Sigmoid colon (tissue), 7 donors: ENCODE results near the gene LATS1. TPM values are rescaled to one million over a fixed set of nuclear protein-coding genes. Genes with fewer than 3 reads are reported as not detected.

ENCODE experiments used
- DNase-seq: peaks from one replicate; pipeline ENCODE4 v3.0.0-alpha.2; 2019
- H3K27ac ChIP-seq, 4 donors: fragments of 200-600 bp; sonication (generic); one replicate each; pipeline ENCODE4 v1.5.1; 2016 to 2019; ENCODE audit warnings: mild to moderate bottlenecking in 1 of 4
- H3K27me3 ChIP-seq, 3 donors: fragments of 200-600 bp; sonication (generic); one replicate each; pipeline ENCODE4 v1.5.1; 2019; ENCODE audit warnings: mild to moderate bottlenecking in 1 of 3
- H3K36me3 ChIP-seq, 4 donors: fragments of 200-600 bp; sonication (generic); one replicate each; pipeline ENCODE4 v1.5.1; 2016 to 2019
- H3K4me1 ChIP-seq, 4 donors: fragments of 200-600 bp; sonication (generic); one replicate each; pipeline ENCODE4 v1.5.1; 2017 to 2019
- H3K4me3 ChIP-seq, 4 donors: fragments of 200-600 bp; sonication (generic); one replicate each; pipeline ENCODE4 v1.5.1; 2017 to 2019; ENCODE audit warnings: mild to moderate bottlenecking in 2 of 4, moderate library complexity in 1 of 4
- H3K9me3 ChIP-seq, 4 donors: fragments of 200-600 bp in 3 of 4; sonication (generic) in 3 of 4; one replicate each; pipeline versions ENCODE4 v1.5.1 to v1.6.1; 2013 to 2019
- CTCF ChIP-seq, 4 experiments: fragments of 450-650 bp in 3 of 4; fragments of 200-600 bp in 1 of 4; IDR thresholded peaks; one replicate each; pipeline ENCODE4 v1.5.1; 2016 to 2019; ENCODE audit warnings: antibody characterized with exemption in 4 of 4, mild to moderate bottlenecking in 3 of 4, moderate library complexity in 2 of 4
- EP300 ChIP-seq, 4 donors: sonication (generic); formaldehyde crosslinking; IDR thresholded peaks; one replicate each; pipeline ENCODE4 v1.6.1; 2017; ENCODE audit warnings: antibody characterized with exemption in 4 of 4
- POLR2A ChIP-seq, 2 donors: fragments of 450-650 bp; IDR thresholded peaks; one replicate each; pipeline ENCODE4 v1.6.1; 2016; ENCODE audit warnings: antibody characterized with exemption in 2 of 2, mild to moderate bottlenecking in 2 of 2, moderate library complexity in 2 of 2
- POLR2AphosphoS5 ChIP-seq, 4 donors: sonication (generic); formaldehyde crosslinking; IDR thresholded peaks; one replicate each; pipeline ENCODE4 v1.6.1; 2017; ENCODE audit warnings: antibody characterized with exemption in 4 of 4
- WGBS, 2 donors: extraction: QIAGEN DNeasy Blood & Tissue Kit; methylation state at CpG; one replicate each; pipeline ENCODE4 v1.1.7; 2013; 5-methylcytosine and 5-hydroxymethylcytosine counted together
- intact Hi-C: fragments of 100-400 bp; cut with DNase I; formaldehyde crosslinking; loops from one replicate; pipeline ENCODE4 v1.15.1; 2023
- polyA plus RNA-seq, 3 donors: library from polyadenylated mRNA; stranded (reverse); fragments of 200-250 nt; gene quantifications; one replicate each; pipeline ENCODE4 v1.2.3, GENCODE V29; 2013
- total RNA-seq, 4 donors: library from RNA; depleted of rRNA; stranded (reverse); fragments of >200 nt; gene quantifications; one replicate each; pipeline ENCODE4 v1.1.0, GENCODE V29; 2016
- donor health status: healthy with polysubstance abuse.
- donor health status: Bipolar disorder and iron deficiency.
- donor health status: healthy.

The LATS1 gene
- total and polyA plus RNA-seq, 7 donors = 3.6 to 31.6 (median 23.8) TPM

GRCh38 chr6:149711711-149712110, 6.2 kb downstream of the LATS1 start:
- DNase-seq = no peak
- Histone ChIP-seq H3K9me3 (no peaks in the 10 kb centered on the region), H3K4me3 (no peak overlapping the region), H3K27me3 (no peaks in the 10 kb centered on the region), H3K36me3 (no peaks in the 10 kb centered on the region), H3K4me1 (peaks cover 0 to 64% (median 30%) of the 10 kb centered on the region in 4 donors), H3K27ac (no peak overlapping the region)
- WGBS, 2 donors = 97 to 98% methylated on average over 5 of the region's 5 CpGs
- intact Hi-C loops = loop anchor here (10.0 kb wide), 1 partner anchor 213 kb away; the partner anchor contains the start of gene RAET1G
- TF ChIP-seq CTCF (IDR thresholded peaks at IDR 0.05) (no peak), EP300 (IDR thresholded peaks at IDR 0.05) (no peak), POLR2AphosphoS5 (IDR thresholded peaks at IDR 0.05) (no peak), POLR2A (IDR thresholded peaks at IDR 0.05) (no peak)

GRCh38 chr6:149701714-149702113, 16.2 kb downstream of the LATS1 start:
- 78 to 86% methylated on average over 7 of the region's 7 CpGs for WGBS, 2 donors
- intact Hi-C loops = no loop called here
- TF ChIP-seq POLR2A (IDR thresholded peaks at IDR 0.05) (no peak), POLR2AphosphoS5 (IDR thresholded peaks at IDR 0.05) (no peak), CTCF (IDR thresholded peaks at IDR 0.05) (no peak), EP300 (IDR thresholded peaks at IDR 0.05) (no peak)
- Histone ChIP-seq H3K36me3 (peaks cover 0 to 14% (median 0%) of the 10 kb centered on the region in 4 donors), H3K9me3 (no peaks in the 10 kb centered on the region), H3K4me1 (peaks cover 0 to 38% (median 19%) of the 10 kb centered on the region in 4 donors), H3K27ac (no peak overlapping the region), H3K4me3 (no peak overlapping the region), H3K27me3 (no peaks in the 10 kb centered on the region)
- DNase-seq = no peak

GRCh38 chr6:149699150-149699549, 18.8 kb downstream of the LATS1 start:
- Histone ChIP-seq H3K27me3 (no peaks in the 10 kb centered on the region), H3K36me3 (peaks cover 0 to 28% (median 8%) of the 10 kb centered on the region in 4 donors), H3K9me3 (no peaks in the 10 kb centered on the region), H3K4me3 (no peak overlapping the region), H3K4me1 (peaks cover 0 to 40% (median 17%) of the 10 kb centered on the region in 4 donors), H3K27ac (no peak overlapping the region)
- intact Hi-C loops = no loop called here
- WGBS, 2 donors = 96 to 99% methylated on average over 2 of the region's 2 CpGs
- TF ChIP-seq CTCF (IDR thresholded peaks at IDR 0.05) (no peak), EP300 (IDR thresholded peaks at IDR 0.05) (no peak), POLR2AphosphoS5 (IDR thresholded peaks at IDR 0.05) (no peak), POLR2A (IDR thresholded peaks at IDR 0.05) (no peak)
- DNase-seq = no peak

GRCh38 chr6:149698175-149698574, 19.7 kb downstream of the LATS1 start:
- DNase-seq = no peak
- 96 to 99% methylated on average over 2 of the region's 2 CpGs for WGBS, 2 donors
- Histone ChIP-seq H3K27me3 (no peaks in the 10 kb centered on the region), H3K4me3 (no peak overlapping the region), H3K36me3 (peaks cover 0 to 38% (median 11%) of the 10 kb centered on the region in 4 donors), H3K9me3 (no peaks in the 10 kb centered on the region), H3K27ac (no peak overlapping the region), H3K4me1 (peaks cover 0 to 30% (median 15%) of the 10 kb centered on the region in 4 donors)
- TF ChIP-seq EP300 (IDR thresholded peaks at IDR 0.05) (no peak), CTCF (IDR thresholded peaks at IDR 0.05) (no peak), POLR2AphosphoS5 (IDR thresholded peaks at IDR 0.05) (no peak), POLR2A (IDR thresholded peaks at IDR 0.05) (no peak)
- intact Hi-C loops = no loop called here

- no peak overlapping the region for H3K27ac ChIP-seq
- H3K4me3 ChIP-seq = no peak overlapping the region
- no peak for DNase-seq
- intact Hi-C loops = no loop called here
- peaks cover 0 to 49% (median 11%) of the 10 kb centered on the region in 4 donors for H3K36me3 ChIP-seq
- 49 to 73% methylated on average over 1 of the region's 1 CpG for WGBS, 2 donors
- no peak for TF ChIP-seq POLR2A (IDR thresholded peaks at IDR 0.05)
- H3K4me1 ChIP-seq = peaks cover 0 to 17% (median 13%) of the 10 kb centered on the region in 4 donors
- H3K27me3 ChIP-seq = no peaks in the 10 kb centered on the region
- H3K9me3 ChIP-seq = no peaks in the 10 kb centered on the region
Measured at GRCh38 chr6:149696901-149697300, 21.0 kb downstream of the LATS1 start.
